Measurements from ENCODE around the gene LAMP2.

LAMP2 gene

GRCh38 chrX:120402369-120402768, 66.7 kb downstream of the LAMP2 start:
- H3K4me3 ChIP-seq (replicated peaks; ENCODE audit: low read depth, low read length): no peak overlapping the region
- no peak for TF ChIP-seq CTCF (IDR thresholded peaks at IDR 0.05; ENCODE audit: low read length, missing control alignments)
- DNase-seq (ENCODE audit: low read depth): no peak

- peak; percentile 0 for DNase-seq (ENCODE audit: low read depth)
- H3K4me3 ChIP-seq (replicated peaks; ENCODE audit: low read depth, low read length): no peak overlapping the region
- no peak for TF ChIP-seq CTCF (IDR thresholded peaks at IDR 0.05; ENCODE audit: low read length, missing control alignments)
Observed at GRCh38 chrX:120401301-120401700, 67.8 kb downstream of the LAMP2 start.

GRCh38 chrX:120380699-120381098, 88.4 kb downstream of the LAMP2 start:
- peak; percentile 6 for DNase-seq (ENCODE audit: low read depth)
- TF ChIP-seq CTCF (IDR thresholded peaks at IDR 0.05; ENCODE audit: low read length, missing control alignments): peak; percentile 16
- H3K4me3 ChIP-seq (replicated peaks; ENCODE audit: low read depth, low read length): no peak overlapping the region

GRCh38 chrX:120379937-120380681, 89.0 kb downstream of the LAMP2 start:
- DNase-seq (ENCODE audit: low read depth): no peak
- TF ChIP-seq CTCF (IDR thresholded peaks at IDR 0.05; ENCODE audit: low read length, missing control alignments): no peak
- no peak overlapping the region for H3K4me3 ChIP-seq (replicated peaks; ENCODE audit: low read depth, low read length)

GRCh38 chrX:120378570-120378969, 90.5 kb downstream of the LAMP2 start:
- TF ChIP-seq CTCF (IDR thresholded peaks at IDR 0.05; ENCODE audit: low read length, missing control alignments): no peak
- no peak for DNase-seq (ENCODE audit: low read depth)
- no peak overlapping the region for H3K4me3 ChIP-seq (replicated peaks; ENCODE audit: low read depth, low read length)

All from fibroblast of pulmonary artery (primary cell).